ENCODE data around the gene ETV5.

DNA sequence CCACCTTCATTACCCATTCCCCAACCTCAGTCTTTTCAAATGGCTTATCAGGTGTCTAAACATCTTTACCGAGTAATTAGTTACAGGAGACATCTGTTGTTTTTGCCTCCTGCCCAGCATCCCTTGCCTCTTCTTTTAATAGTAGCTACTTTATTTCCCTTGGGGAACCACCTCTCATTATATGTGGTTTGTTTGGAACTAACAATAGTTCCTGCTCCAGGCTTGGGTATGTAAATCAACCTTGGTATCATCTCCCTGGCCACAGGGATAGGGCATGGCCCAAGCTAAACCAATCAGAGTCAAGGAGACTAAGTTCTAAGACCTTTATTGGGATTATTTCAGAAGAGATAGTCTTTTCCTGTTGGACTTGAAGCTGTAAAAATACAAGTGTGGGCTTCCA, 76.6 kb downstream of the ETV5 start:
- TF ChIP-seq, protein P1, sequence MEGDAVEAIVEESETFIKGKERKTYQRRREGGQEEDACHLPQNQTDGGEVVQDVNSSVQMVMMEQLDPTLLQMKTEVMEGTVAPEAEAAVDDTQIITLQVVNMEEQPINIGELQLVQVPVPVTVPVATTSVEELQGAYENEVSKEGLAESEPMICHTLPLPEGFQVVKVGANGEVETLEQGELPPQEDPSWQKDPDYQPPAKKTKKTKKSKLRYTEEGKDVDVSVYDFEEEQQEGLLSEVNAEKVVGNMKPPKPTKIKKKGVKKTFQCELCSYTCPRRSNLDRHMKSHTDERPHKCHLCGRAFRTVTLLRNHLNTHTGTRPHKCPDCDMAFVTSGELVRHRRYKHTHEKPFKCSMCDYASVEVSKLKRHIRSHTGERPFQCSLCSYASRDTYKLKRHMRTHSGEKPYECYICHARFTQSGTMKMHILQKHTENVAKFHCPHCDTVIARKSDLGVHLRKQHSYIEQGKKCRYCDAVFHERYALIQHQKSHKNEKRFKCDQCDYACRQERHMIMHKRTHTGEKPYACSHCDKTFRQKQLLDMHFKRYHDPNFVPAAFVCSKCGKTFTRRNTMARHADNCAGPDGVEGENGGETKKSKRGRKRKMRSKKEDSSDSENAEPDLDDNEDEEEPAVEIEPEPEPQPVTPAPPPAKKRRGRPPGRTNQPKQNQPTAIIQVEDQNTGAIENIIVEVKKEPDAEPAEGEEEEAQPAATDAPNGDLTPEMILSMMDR (IDR thresholded peaks at IDR 0.05): no peak
- TF ChIP-seq POLR2A (IDR thresholded peaks at IDR 0.05) (no peak), EP300 (IDR thresholded peaks at IDR 0.05) (no peak), POLR2AphosphoS5 (IDR thresholded peaks at IDR 0.05) (no peak)
